ENCODE results near the gene SERPINA5.
"Not testable (repeated sequence)": the region's sequence is repeated elsewhere in the genome, so short reads cannot be mapped to it uniquely, and the experiment has no call there.

The SERPINA5 gene

DNA sequence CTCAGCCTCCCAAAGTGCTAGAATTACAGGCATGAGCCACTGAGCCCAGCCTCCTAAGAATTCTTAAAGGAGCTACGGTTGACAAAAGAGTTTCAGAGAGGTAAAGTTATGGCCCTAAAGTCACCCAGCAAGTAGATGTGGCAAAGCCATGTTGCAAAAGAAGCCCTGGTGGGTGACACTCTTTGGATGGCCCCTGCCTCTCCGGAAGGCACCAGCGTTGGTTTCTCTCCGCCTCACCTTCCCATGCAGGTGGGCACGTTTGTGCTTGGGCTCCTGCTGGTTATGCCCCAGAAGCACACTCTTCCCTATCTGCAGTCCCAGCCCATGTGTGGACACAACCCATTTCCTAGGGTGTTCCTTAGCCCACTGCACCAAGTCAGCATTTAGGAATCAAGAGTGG, 21.5 kb downstream of the SERPINA5 start:
- no peak for DNase-seq

- no peak for DNase-seq
Observed at GRCh38 chr14:94605361-94605760, 24.1 kb downstream of the SERPINA5 start.

- DNase-seq: not testable (repeated sequence)
Observed at GRCh38 chr14:94608966-94609365, 27.7 kb downstream of the SERPINA5 start.

GRCh38 chr14:94611179-94611578, 30.0 kb downstream of the SERPINA5 start:
- DNase-seq: no peak

DNA sequence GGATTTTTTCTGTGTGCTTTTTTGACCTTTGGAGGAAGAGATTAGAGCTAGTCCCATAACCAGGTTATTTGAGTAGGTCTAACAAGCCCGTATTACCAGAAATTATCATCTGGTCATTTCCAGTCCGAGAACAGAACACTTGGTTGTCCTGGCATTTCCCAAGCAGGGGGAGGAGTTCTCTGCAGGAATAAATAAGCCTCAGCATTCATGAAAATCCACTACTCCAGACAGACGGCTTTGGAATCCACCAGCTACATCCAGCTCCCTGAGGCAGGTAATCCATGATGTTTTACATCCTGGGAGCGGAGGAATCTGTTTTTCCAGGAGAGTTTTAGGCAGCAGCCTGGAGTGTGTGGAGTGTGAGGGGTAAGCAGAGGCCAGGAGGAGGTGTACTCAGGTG, 30.9 kb downstream of the SERPINA5 start, which contains the start of gene SERPINA3:
TSS of gene SERPINA3 (plus strand) at position 218 of the 400 bp plus-strand sequence. CDS start 2,051 bp downstream, outside the sequence.
- no peak for DNase-seq

- no peak for DNase-seq
Observed at GRCh38 chr14:94612580-94613554, 31.6 kb downstream of the SERPINA5 start.

DNA sequence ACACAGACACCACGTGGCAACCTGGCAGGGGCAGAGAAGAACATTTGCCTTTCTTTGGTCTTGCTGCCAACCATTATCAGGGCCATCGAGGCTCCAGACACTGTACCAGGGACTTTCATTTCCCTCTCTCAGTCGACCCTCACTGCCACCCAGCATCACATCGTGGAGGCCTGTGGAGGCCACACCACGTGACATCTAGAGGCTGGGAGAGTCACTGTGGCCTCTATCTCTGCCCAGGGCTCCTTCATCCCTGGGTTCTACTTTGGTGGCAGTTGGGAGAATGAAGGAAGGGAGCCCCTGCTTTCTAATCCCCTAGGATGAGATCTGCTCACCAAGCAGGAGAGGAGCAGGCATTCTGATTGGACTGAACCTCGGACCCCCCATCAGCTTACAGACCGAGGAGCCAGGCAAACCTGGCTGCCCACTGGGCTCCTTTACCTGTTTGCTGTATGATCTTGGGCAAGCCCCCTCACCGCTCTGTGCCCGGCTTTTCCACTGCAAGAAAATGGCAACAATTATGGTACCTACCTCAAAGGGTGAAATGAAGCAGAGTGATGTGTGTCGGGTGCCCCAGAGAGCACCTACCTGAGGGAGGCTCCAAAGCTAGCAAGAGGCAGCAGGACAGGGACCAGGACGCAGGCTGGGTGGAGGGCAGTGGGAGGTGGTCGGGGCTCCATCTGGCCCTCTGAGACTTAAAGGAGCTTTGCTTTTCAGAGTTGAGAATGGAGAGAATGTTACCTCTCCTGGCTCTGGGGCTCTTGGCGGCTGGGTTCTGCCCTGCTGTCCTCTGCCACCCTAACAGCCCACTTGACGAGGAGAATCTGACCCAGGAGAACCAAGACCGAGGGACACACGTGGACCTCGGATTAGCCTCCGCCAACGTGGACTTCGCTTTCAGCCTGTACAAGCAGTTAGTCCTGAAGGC, 32.8 kb downstream of the SERPINA5 start:
- no peak for DNase-seq

DNA sequence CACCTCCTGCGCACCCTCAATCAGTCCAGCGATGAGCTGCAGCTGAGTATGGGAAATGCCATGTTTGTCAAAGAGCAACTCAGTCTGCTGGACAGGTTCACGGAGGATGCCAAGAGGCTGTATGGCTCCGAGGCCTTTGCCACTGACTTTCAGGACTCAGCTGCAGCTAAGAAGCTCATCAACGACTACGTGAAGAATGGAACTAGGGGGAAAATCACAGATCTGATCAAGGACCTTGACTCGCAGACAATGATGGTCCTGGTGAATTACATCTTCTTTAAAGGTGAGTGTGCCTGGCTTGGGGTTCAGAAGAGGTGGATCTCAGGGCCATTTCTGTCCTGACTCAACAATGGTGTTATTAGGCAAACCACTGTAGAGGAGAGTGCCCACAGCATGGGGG, 33.6 kb downstream of the SERPINA5 start:
- no peak for DNase-seq

GRCh38 chr14:94615254-94615653, 34.0 kb downstream of the SERPINA5 start:
- DNase-seq: no peak

GRCh38 chr14:94615823-94616570, 34.8 kb downstream of the SERPINA5 start:
- no peak for DNase-seq

DNA sequence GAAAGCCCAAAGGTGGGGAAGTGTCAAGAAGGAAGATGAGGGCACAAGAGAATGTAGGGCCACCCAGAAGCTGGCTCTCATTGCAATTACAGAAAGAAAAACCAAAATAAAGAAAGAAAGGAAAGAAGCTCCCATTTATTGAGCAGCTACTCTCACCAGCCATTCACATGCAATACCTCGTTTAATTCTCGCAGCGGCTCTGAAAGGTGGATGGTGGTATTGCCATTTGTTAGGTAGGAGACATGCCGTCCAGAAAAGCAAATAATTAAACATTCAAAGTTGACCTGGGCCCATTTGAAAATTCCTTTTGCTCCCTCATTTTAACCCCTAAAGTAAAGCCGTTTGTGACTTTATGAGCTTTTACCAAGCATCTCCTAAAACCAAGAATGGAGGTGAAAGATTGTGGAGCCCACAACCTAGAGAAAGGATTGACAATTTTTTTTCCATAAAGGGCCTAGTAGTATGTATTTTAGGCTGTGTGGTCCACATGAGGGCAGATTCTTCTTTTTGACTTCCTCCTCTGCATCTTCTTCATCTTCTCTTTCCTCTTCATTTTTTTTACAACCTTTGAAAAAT, 36.2 kb downstream of the SERPINA5 start:
- DNase-seq: no peak

- no peak for DNase-seq
Observed at GRCh38 chr14:94617988-94618822, 37.0 kb downstream of the SERPINA5 start.

DNA sequence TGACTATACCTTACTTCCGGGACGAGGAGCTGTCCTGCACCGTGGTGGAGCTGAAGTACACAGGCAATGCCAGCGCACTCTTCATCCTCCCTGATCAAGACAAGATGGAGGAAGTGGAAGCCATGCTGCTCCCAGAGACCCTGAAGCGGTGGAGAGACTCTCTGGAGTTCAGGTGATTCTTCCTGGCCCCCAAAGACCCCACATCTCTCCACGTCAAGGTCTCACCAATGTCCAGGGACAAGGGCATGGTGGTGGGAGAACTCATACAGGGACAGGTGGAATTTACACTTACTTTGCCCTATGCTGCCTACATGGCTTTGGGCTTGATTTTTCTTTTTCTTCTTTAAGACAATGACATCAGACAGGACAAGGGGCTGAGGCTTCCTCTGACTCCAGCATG, 38.1 kb downstream of the SERPINA5 start:
- DNase-seq: no peak

GRCh38 chr14:94620597-94620996, 39.4 kb downstream of the SERPINA5 start:
- DNase-seq: no peak

- DNase-seq: no peak
Observed at GRCh38 chr14:94621358-94622134, 40.3 kb downstream of the SERPINA5 start.

- no peak for DNase-seq
Observed at GRCh38 chr14:94622653-94623421, 41.6 kb downstream of the SERPINA5 start.

DNA sequence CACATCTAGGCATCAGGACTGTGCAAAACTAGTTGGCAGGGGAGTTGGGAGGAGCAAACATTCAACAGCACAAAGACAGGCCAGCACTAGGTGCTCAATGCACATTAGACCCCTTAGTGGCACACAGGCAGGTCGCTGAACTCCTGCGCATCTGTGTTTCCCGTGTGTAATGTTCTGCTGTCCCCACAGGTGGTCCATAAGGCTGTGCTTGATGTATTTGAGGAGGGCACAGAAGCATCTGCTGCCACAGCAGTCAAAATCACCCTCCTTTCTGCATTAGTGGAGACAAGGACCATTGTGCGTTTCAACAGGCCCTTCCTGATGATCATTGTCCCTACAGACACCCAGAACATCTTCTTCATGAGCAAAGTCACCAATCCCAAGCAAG, 42.2 kb downstream of the SERPINA5 start:
- DNase-seq: no peak

DNA sequence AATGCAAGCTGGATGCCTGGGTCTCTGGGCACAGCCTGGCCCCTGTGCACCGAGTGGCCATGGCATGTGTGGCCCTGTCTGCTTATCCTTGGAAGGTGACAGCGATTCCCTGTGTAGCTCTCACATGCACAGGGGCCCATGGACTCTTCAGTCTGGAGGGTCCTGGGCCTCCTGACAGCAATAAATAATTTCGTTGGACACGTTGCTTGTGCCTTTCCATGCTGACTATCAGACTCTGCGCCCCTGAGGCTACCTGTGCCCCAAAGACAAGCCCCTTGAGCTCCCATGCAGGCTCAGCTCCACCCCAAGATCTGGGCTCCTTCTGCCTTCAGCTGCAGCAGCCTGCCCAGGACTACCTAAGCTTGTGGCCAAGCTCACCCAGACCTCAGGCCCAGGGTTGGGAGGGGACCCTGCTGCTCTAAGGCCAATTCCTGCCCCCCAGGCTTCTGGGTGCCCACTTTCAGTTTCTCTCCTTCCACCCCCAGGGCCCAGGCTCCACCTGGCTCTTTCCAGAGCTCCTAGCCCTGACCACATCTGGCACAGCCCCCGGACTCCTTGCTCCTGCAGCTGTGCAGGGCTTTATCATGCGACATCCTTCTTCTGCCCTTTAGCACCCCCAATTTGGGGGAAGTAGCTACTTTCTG, 42.8 kb downstream of the SERPINA5 start:
- DNase-seq: no peak

Measured in suppressor macrophage (primary cell).